Endodermal cell (in vitro differentiated cells): ENCODE data around the gene MCTP1. TPM values are rescaled to one million over a fixed set of nuclear protein-coding genes. Genes with fewer than 3 reads are reported as not detected.

Experiments used
- DNase-seq: peaks from one replicate; pipeline ENCODE4 v3.0.0-alpha.2; 2017
- H3K27ac ChIP-seq: 2 replicates; pipeline ENCODE4 v1.5.1; 2013; ENCODE audit warnings: mild to moderate bottlenecking, low read depth, low read length, moderate library complexity
- H3K27me3 ChIP-seq: 2 replicates; pipeline ENCODE4 v1.6.1; 2013; ENCODE audit warnings: mild to moderate bottlenecking, low read length, moderate library complexity; ENCODE audit not compliant: insufficient read depth, control insufficient read depth, poor library complexity, severe bottlenecking
- H3K36me3 ChIP-seq: 2 replicates; pipeline ENCODE4 v1.7.0; 2013; ENCODE audit warnings: mild to moderate bottlenecking, low read length, moderate library complexity; ENCODE audit not compliant: control insufficient read depth, insufficient read depth
- H3K4me1 ChIP-seq: one replicate; pipeline ENCODE4 v1.7.0; 2013; ENCODE audit warnings: low read length; ENCODE audit not compliant: control insufficient read depth, insufficient read depth
- H3K4me3 ChIP-seq: 2 replicates; pipeline ENCODE4 v1.5.1; 2013; ENCODE audit warnings: mild to moderate bottlenecking, low read length, moderate library complexity
- H3K9ac ChIP-seq: 2 replicates; pipeline ENCODE4 v1.6.1; 2013; ENCODE audit warnings: mild to moderate bottlenecking, low read length, moderate library complexity; ENCODE audit not compliant: poor library complexity, severe bottlenecking; ENCODE audit errors: extremely low read depth
- H3K9me3 ChIP-seq: 2 replicates; pipeline ENCODE4 v1.6.1; 2013; ENCODE audit warnings: mild to moderate bottlenecking, low read length, moderate library complexity; ENCODE audit not compliant: control insufficient read depth
- H3K27ac Mint-ChIP-seq: 2 replicates; pipeline ENCODE4 v1.8.0; 2020; ENCODE audit warnings: mixed read lengths
- H3K27me3 Mint-ChIP-seq: 2 replicates; pipeline ENCODE4 v1.8.0; 2021; ENCODE audit warnings: mild to moderate bottlenecking, mixed read lengths; ENCODE audit not compliant: insufficient read depth
- H3K36me3 Mint-ChIP-seq: 2 replicates; pipeline ENCODE4 v1.8.0; 2020; ENCODE audit warnings: low read depth, mixed read lengths
- H3K4me1 Mint-ChIP-seq: 2 replicates; pipeline ENCODE4 v1.8.0; 2020; ENCODE audit warnings: mixed read lengths
- H3K4me3 Mint-ChIP-seq: 2 replicates; pipeline ENCODE4 v1.8.0; 2020; ENCODE audit warnings: mild to moderate bottlenecking, moderate library complexity, mixed read lengths
- H3K9me3 Mint-ChIP-seq: 2 replicates; pipeline ENCODE4 v1.8.0; 2020; ENCODE audit warnings: mild to moderate bottlenecking, mixed read lengths
- WGBS, 2 experiments: methylation state at CpG; one replicate each; pipeline versions ENCODE4 v1.1.5 to v1.1.7; 2013; ENCODE audit warnings: missing lambda C conversion rate in 2 of 2, mixed read lengths in 1 of 2; ENCODE audit not compliant: insufficient coverage in 1 of 2, insufficient read length in 1 of 2; 5-methylcytosine and 5-hydroxymethylcytosine counted together
- total RNA-seq, 2 donors: library from RNA; stranded (reverse); fragmentation: NEBNext Ultra II Directional in 1 of 2; extraction: Animal tissue kit (Norgen Biotek cat#: 25700) in 1 of 2; gene quantifications; 2 replicates in 1 of 2; 3 replicates in 1 of 2; pipeline ENCODE4 v1.2.1, GENCODE V29; 2021
- TF ChIP-seq, protein P1 (sequence below): fragments of 200-600 bp; sonication (generic); conservative IDR thresholded peaks from 2 replicates; pipeline ENCODE4 v1.5.0; 2021; ENCODE audit warnings: antibody characterized with exemption, mild to moderate bottlenecking

Gene MCTP1
- total RNA-seq, 2 donors from 2014 or later, result 0.71 to 3.7 TPM

DNA sequence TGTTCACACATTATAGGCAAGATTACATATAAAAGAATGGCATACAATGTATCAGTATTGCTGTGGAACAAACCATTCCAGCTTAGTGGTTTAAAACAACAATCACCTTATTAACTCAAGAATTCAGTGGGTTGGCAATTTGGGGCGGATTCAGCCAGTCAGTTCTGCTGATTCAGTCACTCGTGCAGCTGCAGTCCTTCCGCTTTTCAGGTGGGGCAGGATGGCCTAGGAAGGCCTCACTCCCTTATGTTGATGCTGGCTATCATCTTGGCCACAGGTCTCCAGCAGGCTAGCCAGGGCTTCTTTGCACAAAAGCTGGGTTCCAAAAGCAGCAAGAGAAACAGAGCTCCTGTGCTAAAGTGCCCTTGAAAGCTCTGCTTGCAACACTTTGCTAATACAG lies 150.6 kb downstream of the MCTP1 start:
- Histone ChIP-seq H3K4me3 (no peak overlapping the region), H3K27me3 (no peaks in the 10 kb centered on the region), H3K36me3 (no peaks in the 10 kb centered on the region), H3K27ac (no peak overlapping the region), H3K4me1 (no peaks in the 10 kb centered on the region), H3K9ac (no peak overlapping the region), H3K9me3 (no peaks in the 10 kb centered on the region)
- WGBS, 2 experiments, result 90 to 94% methylated on average over 3 of the region's 3 CpGs
- DNase-seq, result peak; percentile 53
- TF ChIP-seq, protein P1, sequence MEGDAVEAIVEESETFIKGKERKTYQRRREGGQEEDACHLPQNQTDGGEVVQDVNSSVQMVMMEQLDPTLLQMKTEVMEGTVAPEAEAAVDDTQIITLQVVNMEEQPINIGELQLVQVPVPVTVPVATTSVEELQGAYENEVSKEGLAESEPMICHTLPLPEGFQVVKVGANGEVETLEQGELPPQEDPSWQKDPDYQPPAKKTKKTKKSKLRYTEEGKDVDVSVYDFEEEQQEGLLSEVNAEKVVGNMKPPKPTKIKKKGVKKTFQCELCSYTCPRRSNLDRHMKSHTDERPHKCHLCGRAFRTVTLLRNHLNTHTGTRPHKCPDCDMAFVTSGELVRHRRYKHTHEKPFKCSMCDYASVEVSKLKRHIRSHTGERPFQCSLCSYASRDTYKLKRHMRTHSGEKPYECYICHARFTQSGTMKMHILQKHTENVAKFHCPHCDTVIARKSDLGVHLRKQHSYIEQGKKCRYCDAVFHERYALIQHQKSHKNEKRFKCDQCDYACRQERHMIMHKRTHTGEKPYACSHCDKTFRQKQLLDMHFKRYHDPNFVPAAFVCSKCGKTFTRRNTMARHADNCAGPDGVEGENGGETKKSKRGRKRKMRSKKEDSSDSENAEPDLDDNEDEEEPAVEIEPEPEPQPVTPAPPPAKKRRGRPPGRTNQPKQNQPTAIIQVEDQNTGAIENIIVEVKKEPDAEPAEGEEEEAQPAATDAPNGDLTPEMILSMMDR, result no peak
- no peaks in the 10 kb centered on the region for H3K4me1 Mint-ChIP-seq
- H3K27ac Mint-ChIP-seq, result no peak overlapping the region
- H3K27me3 Mint-ChIP-seq, result no peaks in the 10 kb centered on the region
- H3K36me3 Mint-ChIP-seq, result no peaks in the 10 kb centered on the region
- no peak overlapping the region for H3K4me3 Mint-ChIP-seq
- no peaks in the 10 kb centered on the region for H3K9me3 Mint-ChIP-seq

DNA sequence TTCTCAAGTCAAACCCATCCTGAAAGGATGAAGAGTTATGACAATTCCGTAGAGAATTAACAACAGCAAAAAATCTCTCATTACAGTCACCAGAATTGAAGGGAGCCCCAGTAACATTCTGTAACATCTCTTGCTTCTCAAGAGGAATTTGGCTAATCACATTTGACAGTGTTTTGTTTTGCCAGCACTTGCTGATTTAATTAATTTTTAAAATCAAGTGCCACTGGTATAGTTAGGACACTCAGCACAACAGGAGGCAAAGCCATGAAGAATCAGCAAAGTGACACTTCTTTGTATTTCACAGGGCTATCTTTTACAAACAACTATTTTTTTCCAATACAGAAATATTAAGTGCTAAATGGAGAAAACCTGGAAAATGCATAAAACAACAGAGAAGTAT lies 152.8 kb downstream of the MCTP1 start:
- Mint-ChIP-seq H3K27ac (no peak overlapping the region), H3K36me3 (no peaks in the 10 kb centered on the region), H3K4me3 (no peak overlapping the region), H3K27me3 (no peaks in the 10 kb centered on the region), H3K9me3 (no peaks in the 10 kb centered on the region), H3K4me1 (no peaks in the 10 kb centered on the region)
- no peak overlapping the region for H3K9ac ChIP-seq
- 86 to 91% methylated on average over 1 of the region's 1 CpG for WGBS, 2 experiments
- TF ChIP-seq, protein P1, result no peak
- no peak overlapping the region for H3K4me3 ChIP-seq
- H3K27me3 ChIP-seq, result no peaks in the 10 kb centered on the region
- H3K9me3 ChIP-seq, result no peaks in the 10 kb centered on the region
- no peaks in the 10 kb centered on the region for H3K4me1 ChIP-seq
- H3K36me3 ChIP-seq, result no peaks in the 10 kb centered on the region
- H3K27ac ChIP-seq, result no peak overlapping the region
- no peak for DNase-seq

DNA sequence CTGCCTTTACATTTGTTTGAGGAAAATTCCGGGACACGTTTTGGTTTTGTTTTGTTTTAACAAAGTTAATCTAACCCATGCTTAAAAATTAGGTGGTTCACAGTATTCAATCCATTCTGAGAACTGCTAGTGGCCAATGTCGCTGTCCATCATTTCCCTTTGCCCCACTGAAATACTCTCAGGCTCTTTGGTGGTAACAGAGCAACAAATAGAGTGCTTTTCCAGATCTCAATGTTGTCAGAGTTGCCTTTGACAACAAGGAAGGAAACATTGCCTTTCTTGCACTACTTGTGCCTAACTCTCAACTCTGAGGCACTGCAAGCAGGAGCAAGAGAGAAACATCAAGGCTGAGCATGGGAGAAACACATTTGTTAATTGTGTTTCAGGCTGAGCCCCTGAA lies 154.0 kb downstream of the MCTP1 start:
- Histone ChIP-seq H3K27me3 (no peaks in the 10 kb centered on the region), H3K9ac (no peak overlapping the region), H3K36me3 (no peaks in the 10 kb centered on the region), H3K27ac (no peak overlapping the region), H3K4me1 (no peaks in the 10 kb centered on the region), H3K4me3 (no peak overlapping the region), H3K9me3 (no peaks in the 10 kb centered on the region)
- Mint-ChIP-seq H3K27ac (no peak overlapping the region), H3K4me1 (no peaks in the 10 kb centered on the region), H3K27me3 (no peaks in the 10 kb centered on the region), H3K9me3 (no peaks in the 10 kb centered on the region), H3K4me3 (no peak overlapping the region), H3K36me3 (no peaks in the 10 kb centered on the region)
- TF ChIP-seq, protein P1, result no peak
- WGBS, 2 experiments, result 97 to 99% methylated on average over 3 of the region's 3 CpGs
- no peak for DNase-seq
